ENCODE measurements around the gene C10orf105. TPM values are rescaled to one million over a fixed set of nuclear protein-coding genes. Genes with fewer than 3 reads are reported as not detected.

C10orf105 gene
- total RNA-seq, 1 donor from 2014 or later: not detected

- H3K27ac Mint-ChIP-seq: no peak overlapping the region
- H3K27me3 Mint-ChIP-seq: no peaks in the 10 kb centered on the region
- TF ChIP-seq, protein P1, sequence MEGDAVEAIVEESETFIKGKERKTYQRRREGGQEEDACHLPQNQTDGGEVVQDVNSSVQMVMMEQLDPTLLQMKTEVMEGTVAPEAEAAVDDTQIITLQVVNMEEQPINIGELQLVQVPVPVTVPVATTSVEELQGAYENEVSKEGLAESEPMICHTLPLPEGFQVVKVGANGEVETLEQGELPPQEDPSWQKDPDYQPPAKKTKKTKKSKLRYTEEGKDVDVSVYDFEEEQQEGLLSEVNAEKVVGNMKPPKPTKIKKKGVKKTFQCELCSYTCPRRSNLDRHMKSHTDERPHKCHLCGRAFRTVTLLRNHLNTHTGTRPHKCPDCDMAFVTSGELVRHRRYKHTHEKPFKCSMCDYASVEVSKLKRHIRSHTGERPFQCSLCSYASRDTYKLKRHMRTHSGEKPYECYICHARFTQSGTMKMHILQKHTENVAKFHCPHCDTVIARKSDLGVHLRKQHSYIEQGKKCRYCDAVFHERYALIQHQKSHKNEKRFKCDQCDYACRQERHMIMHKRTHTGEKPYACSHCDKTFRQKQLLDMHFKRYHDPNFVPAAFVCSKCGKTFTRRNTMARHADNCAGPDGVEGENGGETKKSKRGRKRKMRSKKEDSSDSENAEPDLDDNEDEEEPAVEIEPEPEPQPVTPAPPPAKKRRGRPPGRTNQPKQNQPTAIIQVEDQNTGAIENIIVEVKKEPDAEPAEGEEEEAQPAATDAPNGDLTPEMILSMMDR (IDR thresholded peaks at IDR 0.05): no peak
- ChIA-PET POLR2A (interaction anchor here (0.7 to 1.5 kb wide), 3 partner anchors 9 to 150 kb away, joined by 4 to 6 read pairs (median 6); no protein-coding TSS in a partner anchor), CTCF (interaction anchor here (0.8 to 3.5 kb wide), 13 partner anchors 7 to 386 kb away, joined by 3 to 17 read pairs (median 5); partner anchors contain the start of genes SLC29A3 and VSIR)
- H3K4me1 Mint-ChIP-seq: peaks cover 52% of the 10 kb centered on the region
- ATAC-seq (ENCODE audit: low read depth) (no peak), DNase-seq (no peak)
- no peaks in the 10 kb centered on the region for H3K36me3 Mint-ChIP-seq (ENCODE audit: low read depth)
- no peaks in the 10 kb centered on the region for H3K9me3 Mint-ChIP-seq
- intact Hi-C loops (cut with micrococcal nuclease): loop anchor here (10.0 kb wide), 1 partner anchor 324 kb away; no protein-coding TSS in a partner anchor
- no peak overlapping the region for H3K4me3 Mint-ChIP-seq
These were observed 20.8 kb downstream of the C10orf105 start for GRCh38 chr10:71698737-71699136.

DNA sequence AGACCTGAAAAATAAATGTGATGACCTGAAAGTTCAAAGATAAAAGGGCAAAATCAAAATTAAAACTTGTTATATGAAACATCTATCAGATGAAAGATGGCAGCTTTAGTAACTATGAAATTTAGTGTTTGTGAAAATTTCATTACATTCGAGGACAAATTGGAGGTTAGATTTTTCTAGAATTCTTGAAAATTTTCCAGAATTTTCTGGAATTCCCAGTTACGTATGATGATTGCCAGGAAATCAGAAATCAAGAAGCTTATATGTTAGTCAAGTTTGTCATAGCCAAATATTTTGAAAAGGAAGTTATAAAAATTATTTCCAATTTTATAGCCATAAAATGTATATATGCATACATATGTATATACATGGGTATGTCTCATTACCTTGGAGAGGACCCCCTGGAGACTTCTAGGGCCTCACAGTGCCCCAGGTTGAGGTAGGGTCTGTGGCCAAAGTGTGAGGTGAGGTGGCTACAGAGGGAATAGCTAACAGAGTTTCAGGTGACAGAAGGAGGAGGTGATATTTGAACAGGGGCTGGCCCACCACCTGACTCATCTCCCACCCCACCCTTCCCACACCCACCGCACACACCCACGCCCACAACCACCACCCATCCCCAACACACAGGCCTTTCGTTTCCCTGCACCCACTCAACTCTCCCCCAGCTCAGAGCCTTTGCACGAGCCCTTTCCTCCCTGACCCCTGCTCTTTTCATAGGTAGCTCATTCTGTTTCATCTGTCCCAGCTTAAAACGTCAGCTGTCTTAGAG, 21.5 kb downstream of the C10orf105 start:
- Mint-ChIP-seq H3K27ac (no peak overlapping the region), H3K27me3 (no peaks in the 10 kb centered on the region), H3K4me1 (peaks cover 57% of the 10 kb centered on the region), H3K4me3 (no peak overlapping the region), H3K36me3 (ENCODE audit: low read depth) (no peaks in the 10 kb centered on the region), H3K9me3 (no peaks in the 10 kb centered on the region)
- ChIA-PET POLR2A (interaction anchor here (0.7 to 1.5 kb wide), 3 partner anchors 10 to 151 kb away, joined by 4 to 6 read pairs (median 6); no protein-coding TSS in a partner anchor), CTCF (interaction anchor here (0.8 to 3.5 kb wide), 17 partner anchors 8 to 385 kb away, joined by 3 to 17 read pairs (median 4); partner anchors contain the start of genes C10orf105, CDH23, SLC29A3 and VSIR)
- no peak for DNase-seq
- TF ChIP-seq, protein P1 (IDR thresholded peaks at IDR 0.05): no peak
- no peak for ATAC-seq (ENCODE audit: low read depth)
- intact Hi-C loops (cut with micrococcal nuclease): loop anchor here (10.0 kb wide), 1 partner anchor 323 kb away; no protein-coding TSS in a partner anchor

DNA sequence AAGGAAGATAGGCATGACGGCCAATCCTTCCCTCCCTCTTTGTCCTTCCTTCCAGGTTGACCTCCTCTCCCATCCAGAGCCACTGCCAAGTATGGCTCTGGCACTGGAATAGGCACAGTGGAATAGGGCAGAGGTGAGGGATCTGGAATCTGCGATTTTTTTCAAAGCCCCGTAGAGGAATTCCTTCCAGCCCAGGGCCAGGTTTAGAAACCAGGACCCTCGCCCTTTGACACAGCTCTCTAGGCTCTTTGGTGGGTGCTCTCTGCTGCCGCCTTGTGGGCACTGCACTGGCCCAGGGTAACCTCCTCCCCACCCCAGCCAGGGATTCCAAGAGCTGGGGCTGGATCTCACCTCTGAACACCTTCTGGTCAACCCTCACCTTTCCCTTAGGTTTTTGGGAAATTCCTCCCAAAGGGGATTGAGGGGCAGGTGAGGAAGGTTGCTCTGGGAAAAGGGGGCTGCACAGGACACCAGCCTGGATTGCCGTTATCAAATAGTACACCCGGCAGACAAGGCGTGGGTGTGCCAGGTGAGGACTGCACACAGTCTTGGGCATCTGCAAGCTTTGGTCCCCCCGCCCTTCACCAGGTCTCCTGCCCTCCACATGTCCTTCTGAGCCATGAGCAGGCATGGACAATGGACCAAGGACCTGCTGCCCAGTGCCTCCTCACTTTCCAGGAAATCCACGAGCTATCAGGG, 22.8 kb downstream of the C10orf105 start:
- Mint-ChIP-seq H3K4me3 (no peak overlapping the region), H3K27ac (no peak overlapping the region), H3K4me1 (peaks cover 63% of the 10 kb centered on the region), H3K9me3 (peaks cover 2% of the 10 kb centered on the region), H3K36me3 (ENCODE audit: low read depth) (no peaks in the 10 kb centered on the region), H3K27me3 (no peaks in the 10 kb centered on the region)
- TF ChIP-seq, protein P1 (IDR thresholded peaks at IDR 0.05): peak; percentile 27
- intact Hi-C loops (cut with micrococcal nuclease): loop anchor here (1.0 to 10.0 kb wide), 4 partner anchors 11 to 382 kb away; no protein-coding TSS in a partner anchor
- no peak for ATAC-seq (ENCODE audit: low read depth)
- POLR2A ChIA-PET: interaction anchor here (0.6 to 1.7 kb wide), 3 partner anchors 32 to 115 kb away, joined by 3 to 13 read pairs (median 10); no protein-coding TSS in a partner anchor
- CTCF ChIA-PET: interaction anchor here (0.6 to 3.5 kb wide), 20 partner anchors 9 to 384 kb away, joined by 3 to 17 read pairs (median 4); partner anchors contain the start of genes C10orf105 and VSIR
- DNase-seq: peak; percentile 59

DNA sequence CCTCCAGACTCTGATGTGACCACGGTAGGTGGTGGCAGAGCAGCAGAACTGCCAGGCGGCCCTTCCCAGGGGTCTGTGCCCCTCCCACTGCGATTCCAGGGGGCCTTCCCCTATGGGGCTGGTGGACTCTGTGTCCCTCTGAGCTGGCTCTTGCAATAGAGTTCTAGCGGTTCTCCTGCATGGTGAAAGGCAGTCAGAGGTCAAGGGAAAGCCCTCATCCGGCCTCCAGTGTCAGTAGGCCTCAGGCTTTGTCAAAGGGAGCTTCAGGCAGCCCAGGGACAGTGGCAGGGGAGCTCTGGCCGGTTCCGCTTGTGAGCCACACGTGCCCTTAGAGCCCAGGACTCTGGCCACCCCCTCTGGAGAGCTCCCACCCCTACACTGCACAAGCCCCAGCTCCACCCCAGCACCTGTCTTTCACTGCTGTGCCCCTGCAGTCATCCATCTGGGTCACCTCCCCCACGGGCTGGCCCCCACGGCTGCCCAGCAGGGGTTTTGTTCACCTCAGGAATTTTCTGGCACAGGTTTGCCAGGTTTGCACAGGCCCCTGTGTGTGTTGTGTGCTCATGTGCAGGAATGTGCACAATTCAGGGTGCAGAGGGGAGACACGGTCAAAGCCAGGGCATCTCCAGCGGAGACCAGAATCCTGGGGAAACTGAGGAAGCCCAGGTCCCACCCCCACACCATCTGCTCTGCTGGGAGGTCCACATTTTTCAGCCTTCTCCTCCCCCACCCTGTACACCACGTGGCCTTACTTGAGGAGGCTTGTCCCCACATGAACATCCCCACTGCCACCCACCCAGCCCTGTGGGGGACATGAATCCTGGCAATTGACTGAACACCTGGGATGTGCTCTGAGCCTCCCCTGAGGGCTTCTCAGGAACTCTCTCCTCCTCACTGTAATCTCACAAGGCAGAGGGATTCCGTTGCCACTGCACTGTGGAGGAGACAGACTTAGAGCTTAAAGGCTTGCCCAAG, 23.8 kb downstream of the C10orf105 start:
- no peaks in the 10 kb centered on the region for H3K36me3 Mint-ChIP-seq (ENCODE audit: low read depth)
- ATAC-seq (ENCODE audit: low read depth) (no peak), DNase-seq (no peak)
- H3K4me3 Mint-ChIP-seq: no peak overlapping the region
- peaks cover 63% of the 10 kb centered on the region for H3K4me1 Mint-ChIP-seq
- CTCF ChIA-PET: interaction anchor here (0.6 to 3.5 kb wide), 22 partner anchors 10 to 644 kb away, joined by 3 to 22 read pairs (median 4); partner anchors contain the start of genes C10orf105 and VSIR
- POLR2A ChIA-PET: interaction anchor here (0.6 to 2.8 kb wide), 7 partner anchors 33 to 323 kb away, joined by 3 to 19 read pairs (median 11); partner anchors contain the start of gene VSIR
- intact Hi-C loops (cut with micrococcal nuclease): loop anchor here (1.0 to 10.0 kb wide), 5 partner anchors 12 to 381 kb away; no protein-coding TSS in a partner anchor
- no peak overlapping the region for H3K27ac Mint-ChIP-seq
- peaks cover 2% of the 10 kb centered on the region for H3K9me3 Mint-ChIP-seq
- H3K27me3 Mint-ChIP-seq: no peaks in the 10 kb centered on the region
- TF ChIP-seq, protein P1 (IDR thresholded peaks at IDR 0.05): no peak
